ENCODE results near the gene KLRK1.
"Not testable (repeated sequence)": the region's sequence is repeated elsewhere in the genome, so short reads cannot be mapped to it uniquely, and the experiment has no call there.

KLRK1 gene

GRCh38 chr12:10389904-10390303 is at the start of gene KLRK1:
KLRK1 (minus strand) TSS chr12:10390041; CDS start chr12:10388810, 1,231 bp downstream.
- FAIRE-seq: no peak

GRCh38 chr12:10437601-10438000 is 47.8 kb upstream of the KLRK1 start:
- FAIRE-seq: not testable (repeated sequence)

DNA sequence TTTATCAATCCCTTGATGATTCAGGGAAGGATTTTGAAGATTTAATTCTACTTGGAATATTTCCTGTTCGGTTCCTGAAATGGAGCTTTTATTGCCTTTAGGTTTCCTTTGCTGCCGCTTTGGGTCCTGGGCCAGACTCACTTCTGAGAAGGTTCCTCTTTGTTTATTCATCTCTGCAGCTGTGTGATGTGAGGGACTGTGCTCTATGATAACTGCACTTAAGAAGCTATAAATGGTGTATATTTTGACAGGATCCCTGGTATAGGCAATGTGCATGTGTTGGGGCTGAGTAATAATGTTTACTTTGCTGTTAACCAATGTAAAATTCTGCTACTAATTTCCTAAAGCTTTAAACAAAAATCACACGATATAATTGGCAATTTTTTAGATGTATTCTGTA is 46.0 kb upstream of the KLRK1 start, which contains the start of gene KLRC2:
Gene KLRC2, minus strand, starts transcription at position 195 of the 400 bp plus-strand sequence. Its CDS starts 24 bp downstream, at position 171.
- peak; percentile 72 for FAIRE-seq

DNA sequence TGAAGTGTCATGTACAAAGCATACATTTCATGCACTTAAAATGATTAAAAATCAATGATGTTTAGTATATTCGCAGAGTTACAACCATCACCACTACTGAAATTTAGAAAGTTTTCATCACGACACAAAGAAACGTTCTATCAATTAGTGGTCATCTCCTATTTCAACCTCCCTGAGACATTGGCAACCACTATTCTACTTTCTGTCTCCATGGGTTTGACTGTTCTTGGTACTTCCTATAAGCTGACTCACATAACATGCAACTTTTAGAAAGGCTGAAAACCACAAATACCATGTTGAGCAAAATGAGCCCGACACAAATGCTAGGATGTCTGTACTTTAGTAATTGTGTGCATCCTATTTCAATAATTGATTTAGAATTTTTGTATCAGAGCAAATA is 40.8 kb upstream of the KLRK1 start:
- FAIRE-seq: not testable (repeated sequence)

GRCh38 chr12:10425938-10426337 is 36.1 kb upstream of the KLRK1 start:
- not testable (repeated sequence) for FAIRE-seq

- FAIRE-seq: peak; percentile 61
Observed at GRCh38 chr12:10424260-10424899, 34.5 kb upstream of the KLRK1 start.

- FAIRE-seq: not testable (repeated sequence)
Observed at GRCh38 chr12:10422159-10422558, 32.3 kb upstream of the KLRK1 start.

- FAIRE-seq: not testable (repeated sequence)
Observed at GRCh38 chr12:10420334-10420733, 30.5 kb upstream of the KLRK1 start, which contains the start of gene KLRC3. KLRC3 (minus strand) TSS chr12:10420595; CDS start chr12:10420550, 45 bp downstream.

GRCh38 chr12:10409392-10409791 is 19.6 kb upstream of the KLRK1 start, which contains the start of gene KLRC4:
KLRC4 (minus strand) TSS chr12:10409757; CDS start chr12:10409575, 182 bp downstream.
- no peak for FAIRE-seq

DNA sequence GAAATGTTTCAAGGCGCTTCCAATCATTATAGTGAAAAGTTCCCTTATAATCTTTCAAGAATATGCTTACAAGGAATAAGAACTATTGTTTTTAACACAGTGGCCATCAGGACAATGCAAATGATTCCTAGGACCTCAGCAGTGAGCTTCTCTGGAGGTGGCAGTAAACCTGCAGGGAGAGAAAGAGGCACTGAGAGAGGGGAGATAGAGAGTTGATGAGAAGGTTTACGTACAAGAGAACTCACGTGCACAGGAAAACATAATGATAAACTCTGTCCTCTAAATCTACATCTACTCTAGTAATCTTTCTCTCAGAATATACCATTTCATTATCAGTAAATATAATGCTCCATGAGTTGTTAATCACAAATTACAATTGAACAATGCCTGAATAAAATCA is 19.0 kb upstream of the KLRK1 start:
- FAIRE-seq: no peak

GRCh38 chr12:10406725-10407124 is 16.9 kb upstream of the KLRK1 start:
- no peak for FAIRE-seq

DNA sequence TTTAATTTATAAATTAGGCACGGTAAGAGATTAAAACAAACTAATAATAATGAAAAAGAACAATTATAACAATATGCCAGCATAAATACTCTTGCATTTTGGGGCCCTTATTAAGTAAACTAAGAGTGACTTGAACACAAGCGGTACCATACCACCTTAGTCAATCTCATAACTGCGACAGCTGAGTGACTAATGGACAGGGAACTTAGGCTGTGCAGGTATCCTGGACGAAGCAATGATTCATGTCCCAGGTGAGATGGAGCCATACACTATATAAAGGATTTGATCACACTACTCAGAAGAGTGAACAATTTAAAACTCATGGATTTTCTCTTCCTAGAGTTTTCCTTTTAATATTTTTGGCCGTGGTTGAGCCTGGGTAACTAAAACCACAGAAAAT is 15.5 kb upstream of the KLRK1 start:
- no peak for FAIRE-seq

DNA sequence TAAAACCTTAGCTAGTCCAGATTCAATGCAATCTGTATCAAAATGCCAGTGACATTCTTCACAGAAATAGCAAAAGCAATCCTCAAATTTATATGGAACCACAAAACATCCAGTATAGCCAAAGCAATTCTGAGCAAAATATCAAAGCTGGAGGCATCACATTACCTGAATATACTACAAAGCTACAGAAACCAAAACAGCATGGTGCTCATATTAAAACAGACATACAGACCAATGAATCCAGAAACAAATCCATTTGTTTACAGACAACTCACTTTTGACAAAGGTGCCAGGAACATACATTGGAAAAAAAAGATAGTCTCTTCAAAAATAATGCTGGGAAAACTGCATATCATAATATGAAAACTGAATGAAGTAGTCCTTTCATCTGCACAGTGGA is 15.0 kb upstream of the KLRK1 start:
- FAIRE-seq: no peak

DNA sequence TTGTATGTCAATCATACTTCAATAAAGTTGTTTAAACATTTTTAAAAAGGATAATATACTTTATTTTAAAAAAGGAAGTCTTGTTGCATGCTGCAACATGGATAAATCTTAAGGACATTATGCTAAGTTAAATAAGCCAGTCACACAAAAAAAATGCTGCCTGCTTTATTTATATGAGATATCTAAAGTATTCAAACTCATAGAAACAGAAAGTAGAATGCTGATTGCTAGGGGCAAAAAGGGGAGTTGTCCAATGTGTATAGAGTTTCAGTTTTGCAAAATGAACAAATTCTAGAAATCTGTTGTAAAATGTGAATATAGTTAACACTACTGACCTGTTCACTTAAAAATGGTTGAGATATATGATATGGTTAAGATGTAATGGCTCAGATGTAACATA is 11.0 kb upstream of the KLRK1 start:
- no peak for FAIRE-seq

DNA sequence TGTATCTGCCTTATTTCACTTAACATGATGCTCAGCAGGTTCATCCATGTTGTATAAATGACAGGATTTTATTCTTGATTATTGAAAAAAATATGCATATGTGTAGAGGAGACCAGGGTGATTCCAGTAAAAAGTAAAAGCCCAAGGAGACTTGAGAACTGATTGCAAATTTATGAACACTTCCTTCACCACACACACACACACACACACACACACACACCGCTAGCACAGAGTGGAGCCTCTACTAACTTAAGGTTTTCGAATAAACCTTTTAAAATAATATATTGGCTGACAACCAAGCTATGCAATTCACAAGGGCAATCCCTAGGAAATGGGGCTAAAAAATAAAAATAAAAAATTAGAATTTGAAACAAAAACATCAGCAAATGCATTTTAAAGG is 8.3 kb upstream of the KLRK1 start:
- FAIRE-seq: no peak

DNA sequence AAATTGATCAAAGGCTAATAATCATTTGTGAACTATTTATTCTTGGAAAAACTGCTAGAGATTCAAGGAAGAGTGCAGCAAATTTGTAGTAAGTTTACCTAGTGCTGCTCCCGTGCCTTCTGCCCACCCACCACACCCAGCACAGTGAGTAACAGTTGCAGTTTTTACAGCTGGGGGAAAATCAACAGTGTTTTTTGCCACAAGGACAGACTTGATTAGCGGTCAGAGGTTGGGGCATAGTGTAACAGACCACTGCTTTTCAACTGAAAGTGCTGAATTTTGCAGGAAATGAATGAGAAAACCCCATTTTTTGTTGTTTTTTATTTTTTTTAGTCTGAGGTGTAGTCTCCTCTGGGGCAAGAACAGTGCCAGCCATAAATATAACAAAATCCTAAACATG is 7.5 kb upstream of the KLRK1 start:
- no peak for FAIRE-seq

- FAIRE-seq: not testable (repeated sequence)
Observed at GRCh38 chr12:10396176-10396575, 6.3 kb upstream of the KLRK1 start.

GRCh38 chr12:10395390-10395998 is 5.7 kb upstream of the KLRK1 start:
- no peak for FAIRE-seq

GRCh38 chr12:10394531-10395152 is 4.8 kb upstream of the KLRK1 start:
- not testable (repeated sequence) for FAIRE-seq

DNA sequence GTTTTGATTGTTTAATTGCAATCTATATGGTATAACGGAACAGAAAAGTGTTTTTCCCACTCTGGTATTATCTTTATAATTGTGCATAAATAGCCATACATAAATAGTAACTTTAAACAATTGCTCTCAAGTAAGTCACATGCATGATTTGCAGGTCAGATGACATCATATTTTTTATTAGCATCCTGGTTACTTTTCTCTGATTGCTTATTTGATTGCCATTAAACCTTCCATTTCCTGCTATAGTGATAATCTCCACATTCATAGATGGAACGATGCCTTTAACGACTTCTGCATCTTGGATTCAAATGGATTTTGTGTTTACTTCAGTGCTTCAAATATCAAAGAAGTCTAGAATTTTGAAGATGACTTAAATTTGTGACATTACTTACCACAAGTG is 3.5 kb upstream of the KLRK1 start:
- no peak for FAIRE-seq

DNA sequence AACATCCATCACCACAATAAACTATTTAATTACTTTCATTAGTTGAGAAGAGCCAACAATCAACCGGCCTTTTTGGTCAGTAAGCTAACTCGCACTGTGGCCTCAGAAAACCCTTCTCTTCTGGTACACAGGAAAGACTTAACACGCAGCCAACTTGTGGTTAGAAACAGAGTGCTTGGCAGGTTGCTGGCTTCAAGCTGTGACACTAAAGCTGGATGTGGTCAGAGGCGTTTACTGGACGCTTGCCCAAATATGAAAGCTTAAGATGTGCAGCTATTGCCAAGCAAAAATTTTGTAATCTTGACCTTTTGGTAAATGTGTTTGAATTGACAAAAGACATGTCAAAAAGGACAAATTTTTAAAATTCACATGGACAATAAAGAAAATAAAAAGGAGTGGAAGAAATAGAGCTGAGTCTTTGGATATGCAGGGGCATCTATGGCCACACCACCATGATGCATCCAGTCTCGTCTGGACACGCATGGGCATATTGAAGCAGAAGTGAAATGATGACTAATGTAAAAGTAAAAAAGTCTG is 2.6 kb upstream of the KLRK1 start:
- FAIRE-seq: no peak

- not testable (repeated sequence) for FAIRE-seq
Observed at GRCh38 chr12:10390991-10391390, 1.1 kb upstream of the KLRK1 start.

DNA sequence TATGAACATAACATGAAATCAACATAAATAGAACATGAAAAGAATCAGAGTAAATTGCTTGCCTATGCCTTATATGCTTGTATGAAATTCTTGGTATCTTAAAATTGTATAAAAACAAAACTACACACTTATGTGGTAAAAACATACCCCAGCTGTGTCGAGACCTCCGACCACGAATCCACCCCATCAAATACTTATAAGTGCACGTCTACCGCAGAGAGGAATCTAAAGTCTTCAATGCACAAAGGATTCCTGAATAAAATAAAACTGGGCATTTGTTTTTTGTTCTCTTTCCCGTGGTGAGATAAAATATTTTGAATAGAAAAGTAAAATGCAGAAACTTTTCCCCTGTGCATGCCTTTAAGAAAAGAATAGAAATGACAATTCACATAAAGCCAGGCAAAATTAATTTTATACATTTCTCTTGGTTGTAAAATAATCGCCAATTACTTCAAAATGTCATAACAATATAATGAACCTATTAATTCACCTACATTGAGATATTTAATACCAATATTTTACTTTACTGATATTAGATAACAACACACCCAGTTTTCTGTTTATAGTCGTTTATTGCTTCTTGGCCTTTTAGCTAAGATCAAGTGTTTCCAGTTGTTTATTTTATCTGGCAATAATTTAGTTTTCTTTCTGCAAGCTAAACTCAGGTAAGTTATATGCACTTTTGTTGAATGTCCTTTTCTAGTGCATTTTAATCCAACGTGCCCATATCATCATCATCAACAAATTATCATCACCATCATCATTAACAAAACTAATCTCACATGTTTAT is 1.0 kb downstream of the KLRK1 start:
- FAIRE-seq: no peak

All from islet of Langerhans (tissue), 1 donor.